Upper lobe of left lung (tissue), 4 donors: ENCODE data around the gene FAM234A.

Source experiments
- CTCF ChIP-seq, 6 experiments: fragments of 450-650 bp in 4 of 6; fragments of 200-600 bp in 2 of 6; sonication (generic) in 2 of 6; IDR thresholded peaks; one replicate each; pipeline ENCODE4 v1.5.1; 2016 to 2019; ENCODE audit warnings: antibody characterized with exemption in 6 of 6
- POLR2A ChIP-seq, 4 donors: fragments of 450-650 bp; IDR thresholded peaks; one replicate each; pipeline ENCODE4 v1.5.1; 2016 to 2017; ENCODE audit warnings: antibody characterized with exemption in 4 of 4, mild to moderate bottlenecking in 2 of 4
- POLR2AphosphoS5 ChIP-seq, 2 donors: sonication (generic); formaldehyde crosslinking; IDR thresholded peaks; one replicate each; pipeline ENCODE4 v1.5.1; 2017; ENCODE audit warnings: antibody characterized with exemption in 2 of 2

GRCh38 chr16:283033-283805 lies 48.6 kb downstream of the FAM234A start, which contains the start of gene PDIA2:
- TF ChIP-seq POLR2A (IDR thresholded peaks at IDR 0.05) (no peak), CTCF (IDR thresholded peaks at IDR 0.05) (no peak), POLR2AphosphoS5 (IDR thresholded peaks at IDR 0.05) (no peak)
